Measurements from ENCODE around the gene HHAT. TPM values are rescaled to one million over a fixed set of nuclear protein-coding genes. Genes with fewer than 3 reads are reported as not detected.

Gene HHAT
- 1 to 10 TPM; 4.6 to 8.8 (median 6.7) TPM for total RNA-seq

- intact Hi-C loops (cut with DNase I; ENCODE audit: low total_unique reads), result no loop called here
- no peak for TF ChIP-seq POLR2A (IDR thresholded peaks at IDR 0.05)
- TF ChIP-seq CTCF (IDR thresholded peaks at IDR 0.05), result no peak
- H3K4me3 ChIP-seq (ENCODE audit: low read depth, poor library complexity, severe bottlenecking), result peak within 1 kb of the TSS; percentile 46
- peak; percentile 60 to 92 for DNase-seq (ENCODE audit: low spot score in 2 of 2)
- 0% methylated on average over 51 to 67 of the region's 89 CpGs for WGBS, 2 donors
Observed at GRCh38 chr1:210328746-210329503, at the start of gene HHAT. HHAT (plus strand) TSS chr1:210328902; CDS start chr1:210348976, 20,074 bp downstream.

- no peak for DNase-seq (ENCODE audit: low spot score in 2 of 2)
- H3K4me3 ChIP-seq (ENCODE audit: low read depth, poor library complexity, severe bottlenecking), result no peak overlapping the region
- intact Hi-C loops (cut with DNase I; ENCODE audit: low total_unique reads), result no loop called here
- TF ChIP-seq POLR2A (IDR thresholded peaks at IDR 0.05), result no peak
- TF ChIP-seq CTCF (IDR thresholded peaks at IDR 0.05), result no peak
- WGBS, 2 donors, result 74 to 83% methylated on average over 5 of the region's 5 CpGs
Observed at GRCh38 chr1:210280221-210280620, 48.5 kb upstream of the HHAT start.

GRCh38 chr1:210288116-210288515 is 40.6 kb upstream of the HHAT start:
- DNase-seq (ENCODE audit: low spot score in 2 of 2), result no peak
- TF ChIP-seq CTCF (IDR thresholded peaks at IDR 0.05), result no peak
- no peak for TF ChIP-seq POLR2A (IDR thresholded peaks at IDR 0.05)
- intact Hi-C loops (cut with DNase I; ENCODE audit: low total_unique reads), result no loop called here
- 60 to 80% methylated on average over 4 of the region's 4 CpGs for WGBS, 2 donors
- no peak overlapping the region for H3K4me3 ChIP-seq (ENCODE audit: low read depth, poor library complexity, severe bottlenecking)

- 85 to 94% methylated on average over 4 of the region's 4 CpGs for WGBS, 2 donors
Observed at GRCh38 chr1:210289248-210289647, 39.5 kb upstream of the HHAT start.

GRCh38 chr1:210291081-210291764 is 37.5 kb upstream of the HHAT start:
- WGBS, 2 donors, result 39 to 56% methylated on average over 8 of the region's 8 CpGs
- intact Hi-C loops (cut with DNase I; ENCODE audit: low total_unique reads), result no loop called here
- TF ChIP-seq CTCF (IDR thresholded peaks at IDR 0.05) (no peak), POLR2A (IDR thresholded peaks at IDR 0.05) (no peak)
- no peak for DNase-seq (ENCODE audit: low spot score in 2 of 2)
- no peak overlapping the region for H3K4me3 ChIP-seq (ENCODE audit: low read depth, poor library complexity, severe bottlenecking)

More at GRCh38 chr1:210289248-210289647, 39.5 kb upstream of the HHAT start:
- intact Hi-C loops (cut with DNase I; ENCODE audit: low total_unique reads), result no loop called here
- no peak for DNase-seq (ENCODE audit: low spot score in 2 of 2)
- H3K4me3 ChIP-seq (ENCODE audit: low read depth, poor library complexity, severe bottlenecking), result no peak overlapping the region
- TF ChIP-seq POLR2A (IDR thresholded peaks at IDR 0.05) (no peak), CTCF (IDR thresholded peaks at IDR 0.05) (no peak)

Measured in lower leg skin (tissue), 4 donors.